Hematopoietic multipotent progenitor cell treated with erythropoietin and hydrocortisone succinate and interleukin-3 and kit ligand, for 6 days (in vitro differentiated cells): ENCODE results near the gene NMRAL1.

Experiments used
- DNase-seq: peaks from one replicate; pipeline ENCODE4 v3.0.0-alpha.2; 2015

NMRAL1 gene

DNA sequence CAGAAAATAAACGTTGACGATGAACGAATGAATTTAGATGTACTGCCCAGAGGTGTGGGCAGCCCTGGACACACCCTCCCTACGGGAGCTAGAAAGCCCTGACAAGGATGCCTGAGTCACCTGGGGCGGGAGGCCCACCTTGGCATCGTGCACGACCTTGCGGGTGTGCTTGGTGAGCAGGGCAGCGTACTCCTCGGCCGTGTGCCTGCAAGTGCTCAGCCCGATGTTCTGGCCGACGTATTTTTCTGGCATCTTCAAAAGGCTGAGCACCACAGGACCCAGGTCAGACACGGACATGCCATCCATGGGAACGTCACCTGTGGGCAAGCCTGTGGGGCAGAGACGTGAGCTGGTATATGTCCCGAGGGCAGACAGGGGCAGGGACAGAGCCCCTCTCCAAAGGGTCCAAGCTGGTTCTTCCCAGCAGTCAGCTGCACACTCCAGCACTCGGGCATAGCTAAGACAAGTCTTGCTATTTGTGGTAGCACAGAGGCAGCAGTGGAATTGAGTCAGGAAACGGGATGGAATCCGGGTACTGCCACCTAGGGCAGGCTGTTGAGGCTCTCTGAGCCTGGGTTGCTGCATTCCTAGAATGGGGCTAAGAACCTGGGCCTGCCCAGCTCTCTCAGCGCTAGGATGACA is 10.8 kb downstream of the NMRAL1 start:
- no peak for DNase-seq

GRCh38 chr16:4461250-4462085 is 13.0 kb downstream of the NMRAL1 start:
- peak; percentile 22 for DNase-seq

DNA sequence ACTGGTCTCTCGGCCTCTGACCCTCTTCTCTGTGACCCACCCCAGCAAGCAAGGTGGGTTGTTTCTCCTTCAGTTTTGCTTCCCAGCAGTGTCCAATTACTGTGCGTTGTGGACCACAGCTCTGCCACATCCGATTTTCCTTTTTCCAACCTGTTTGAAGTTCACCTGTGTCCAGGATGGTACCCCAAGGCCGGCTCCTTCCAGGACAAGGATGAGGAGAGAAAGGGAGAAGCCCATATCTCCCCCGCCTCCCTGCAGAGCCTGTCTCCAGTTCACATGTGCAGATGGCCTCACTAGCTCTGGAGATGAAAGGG is 13.5 kb downstream of the NMRAL1 start:
- DNase-seq: no peak

DNA sequence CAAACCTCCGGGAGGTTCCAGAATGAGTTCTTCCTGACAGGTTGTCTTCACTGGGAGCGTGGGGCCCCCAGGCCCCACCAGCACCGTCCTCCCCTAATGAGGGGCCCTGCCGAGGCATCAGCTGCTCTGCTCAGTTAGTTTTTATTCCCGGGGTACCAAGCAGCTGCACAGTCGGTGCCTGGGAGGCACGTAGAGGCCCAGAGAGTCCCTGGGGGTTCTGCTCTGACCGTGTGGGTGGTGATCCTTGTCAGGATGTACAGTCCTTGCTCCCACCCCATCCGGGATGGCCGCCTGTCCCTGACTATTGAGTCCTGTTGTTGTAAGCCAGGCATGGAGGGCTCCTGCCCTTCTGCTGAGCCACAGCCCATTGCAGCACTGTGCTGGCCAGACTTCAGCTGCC is 18.5 kb downstream of the NMRAL1 start:
- DNase-seq: no peak

GRCh38 chr16:4455081-4455480 is 19.3 kb downstream of the NMRAL1 start:
- no peak for DNase-seq

- no peak for DNase-seq
Measured at GRCh38 chr16:4454623-4455022, 19.8 kb downstream of the NMRAL1 start.

- DNase-seq: no peak
Measured at GRCh38 chr16:4452674-4453073, 21.8 kb downstream of the NMRAL1 start.

DNA sequence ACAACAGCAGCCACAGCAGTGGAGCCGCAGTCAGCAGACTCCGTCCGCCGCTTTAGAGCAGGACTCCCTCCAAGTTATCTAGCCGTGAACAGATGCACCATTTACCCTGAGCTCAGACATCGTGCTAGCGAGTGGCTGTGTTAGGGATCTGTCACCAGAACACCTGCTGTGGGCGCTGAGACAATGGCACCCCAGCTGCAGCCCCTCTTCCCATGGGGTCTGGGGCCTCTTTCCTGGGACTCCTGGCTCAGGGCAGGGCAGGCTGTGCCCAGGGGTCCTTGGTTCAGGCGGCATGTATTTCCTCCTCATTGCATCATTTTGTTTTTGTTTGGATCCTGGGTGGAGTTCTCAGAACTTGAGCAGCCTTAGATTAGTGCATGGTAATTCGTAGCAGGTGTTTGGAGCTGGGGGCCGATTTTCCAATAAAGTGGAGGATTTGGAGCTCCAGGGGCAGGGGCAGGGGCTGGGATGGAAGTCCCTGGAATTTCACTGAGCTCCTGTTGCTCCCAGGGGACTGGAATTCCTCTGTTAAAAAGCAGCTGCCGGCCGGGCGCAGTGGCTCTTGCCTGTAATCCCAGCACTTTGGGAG is 23.4 kb downstream of the NMRAL1 start:
- DNase-seq: no peak

- no peak for DNase-seq
Measured at GRCh38 chr16:4450430-4450829, 24.0 kb downstream of the NMRAL1 start.

DNA sequence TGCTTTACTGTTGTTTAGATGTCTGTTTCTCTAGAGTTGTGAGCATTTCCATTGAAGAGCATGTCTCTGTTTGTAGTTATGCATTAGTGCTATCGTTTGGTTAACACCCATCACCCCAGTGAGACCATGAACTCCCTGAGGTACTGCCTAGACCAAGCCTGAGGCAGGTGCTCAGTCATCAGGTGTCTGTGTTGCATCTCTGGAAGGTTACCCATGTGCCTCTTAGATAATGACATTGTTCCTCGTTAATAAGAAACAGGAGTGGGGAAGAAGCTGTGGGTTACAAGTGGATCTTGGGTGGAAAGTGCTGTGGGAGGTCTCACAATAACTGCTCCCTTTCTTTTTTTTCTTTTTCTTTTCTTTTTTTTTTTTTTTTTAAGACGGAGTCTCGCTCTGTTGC is 30.4 kb downstream of the NMRAL1 start:
- DNase-seq: no peak

DNA sequence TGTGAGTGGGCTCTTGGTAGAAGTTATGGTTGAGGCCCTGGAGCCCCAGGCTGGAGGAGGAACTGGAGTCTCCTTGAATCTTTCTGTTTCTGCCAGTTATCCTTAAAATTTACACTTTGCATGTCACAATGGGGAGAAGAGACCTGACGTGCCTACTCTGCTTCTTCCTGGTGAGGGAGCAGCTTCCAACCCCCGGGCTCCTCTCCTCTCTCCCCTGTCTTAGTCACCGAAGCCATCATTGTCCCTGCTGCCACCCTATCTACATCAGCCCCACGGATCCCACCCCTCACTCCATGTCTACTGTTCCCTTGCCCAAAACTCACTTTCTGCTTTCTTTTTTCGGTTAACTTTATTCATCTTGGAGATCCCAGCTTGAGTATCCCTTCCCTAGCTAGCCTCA is 31.2 kb downstream of the NMRAL1 start:
- no peak for DNase-seq

DNA sequence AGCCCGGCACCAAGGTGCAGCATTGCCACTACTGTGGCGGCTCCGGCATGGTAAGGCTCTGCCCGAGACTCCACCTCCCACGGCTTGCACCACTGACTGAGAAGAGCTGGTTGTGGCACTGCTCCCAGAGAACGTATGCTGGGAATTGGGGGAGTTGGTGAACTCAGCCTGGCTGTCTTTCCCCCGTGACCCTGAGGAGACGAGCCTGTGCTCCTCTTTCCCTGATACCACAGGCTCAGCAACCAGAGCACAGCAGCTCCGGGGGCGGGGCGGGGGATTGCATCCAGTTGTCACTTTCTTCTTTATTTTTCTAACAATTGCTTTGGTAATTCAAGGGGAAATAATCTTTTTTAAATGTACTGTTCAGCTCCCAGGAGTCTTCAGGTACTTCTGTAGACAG is 32.1 kb downstream of the NMRAL1 start:
- DNase-seq: no peak

GRCh38 chr16:4437366-4437765 is 37.1 kb downstream of the NMRAL1 start:
- DNase-seq: no peak

DNA sequence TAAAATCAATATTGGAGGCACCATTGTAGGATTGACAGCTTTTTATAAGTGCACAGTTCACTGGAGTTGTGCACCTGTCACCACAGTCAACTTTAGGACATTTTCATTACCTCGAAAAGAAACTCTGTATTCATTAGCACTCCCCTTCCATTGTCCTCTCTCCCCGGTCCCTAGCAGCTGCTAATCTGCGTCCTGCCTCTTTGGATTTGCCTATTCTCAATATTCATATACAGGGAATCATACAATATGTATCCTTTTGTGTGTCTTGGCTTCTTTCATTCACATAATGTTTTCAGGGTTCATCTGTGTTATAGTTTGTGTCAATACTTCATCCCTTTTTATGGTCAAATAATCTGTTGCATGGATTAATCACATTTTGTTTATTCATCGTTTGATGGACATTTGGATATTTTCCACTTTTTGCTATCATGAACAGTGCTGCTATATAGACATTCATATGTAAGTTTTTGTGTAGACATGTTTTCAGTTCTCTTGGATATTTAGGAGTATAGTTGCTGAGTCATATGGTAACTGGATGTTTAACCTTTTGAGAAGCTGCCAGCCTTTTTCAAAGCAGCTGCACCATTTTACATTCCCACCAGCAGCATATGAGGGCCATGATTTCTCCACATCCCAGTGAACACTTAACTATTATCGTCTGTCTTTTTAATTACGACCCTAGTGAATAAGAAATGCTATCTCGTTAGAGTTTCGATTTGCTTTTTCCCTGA is 38.9 kb downstream of the NMRAL1 start:
- DNase-seq: no peak

- DNase-seq: peak; percentile 84
Measured at GRCh38 chr16:4433914-4434787, 40.3 kb downstream of the NMRAL1 start.

- DNase-seq: no peak
Measured at GRCh38 chr16:4433228-4433627, 41.2 kb downstream of the NMRAL1 start.

- no peak for DNase-seq
Measured at GRCh38 chr16:4431023-4431422, 43.4 kb downstream of the NMRAL1 start.

GRCh38 chr16:4428500-4428899 is 45.9 kb downstream of the NMRAL1 start:
- no peak for DNase-seq

- no peak for DNase-seq
Measured at GRCh38 chr16:4426722-4427372, 47.6 kb downstream of the NMRAL1 start.

GRCh38 chr16:4426021-4426684 is 48.3 kb downstream of the NMRAL1 start:
- DNase-seq: peak; percentile 39

GRCh38 chr16:4425378-4426020 is 48.9 kb downstream of the NMRAL1 start, which contains the start of gene DNAJA3:
DNAJA3 (plus strand) TSS chr16:4425868; CDS start chr16:4425882, 14 bp downstream.
- DNase-seq: peak; percentile 98
